Measurements from ENCODE around the gene PKMYT1. TPM values are rescaled to one million over a fixed set of nuclear protein-coding genes. Genes with fewer than 3 reads are reported as not detected.

The PKMYT1 gene
- total RNA-seq, 1 donor from 2014 or later = 6.9 TPM

DNA sequence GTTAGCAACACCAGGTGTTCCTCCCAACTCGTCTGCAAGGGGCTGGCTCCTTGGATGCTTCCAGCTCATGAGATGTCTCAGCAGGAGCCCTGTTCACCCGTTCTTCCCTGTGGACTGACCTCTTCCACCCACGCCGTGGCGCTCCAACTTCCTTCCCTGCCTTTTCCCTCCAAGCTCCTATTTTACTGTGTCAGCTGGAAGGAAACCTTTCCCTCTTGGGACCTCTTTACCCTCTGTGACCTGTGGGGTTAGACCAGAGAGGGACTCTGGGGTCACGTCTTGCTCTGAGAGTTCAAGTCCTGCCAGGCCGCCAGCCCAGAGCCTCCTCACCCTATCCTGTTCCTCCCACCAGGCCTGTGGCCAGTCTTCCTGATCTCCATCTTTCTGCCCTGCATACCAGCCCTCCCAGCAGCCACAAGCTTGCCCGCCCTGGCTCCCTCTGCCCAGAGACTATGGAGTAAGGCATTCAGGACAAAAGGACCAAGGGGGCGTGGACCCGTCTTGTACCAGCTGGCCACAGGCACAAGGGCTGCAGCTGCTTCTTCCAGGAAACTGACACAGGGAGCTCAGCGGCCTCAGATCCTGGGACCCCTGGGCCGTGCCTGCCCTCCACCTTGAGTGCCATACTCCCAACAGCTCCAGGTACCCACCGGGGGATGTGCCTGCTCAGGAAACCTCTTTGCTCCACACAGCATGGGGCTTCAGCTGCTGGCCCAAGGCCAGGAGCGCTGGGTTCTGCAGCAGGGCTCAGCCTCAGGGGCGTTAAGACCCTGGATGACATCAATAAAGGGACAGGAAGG lies 8.1 kb downstream of the PKMYT1 start:
- TF ChIP-seq POLR2A (IDR thresholded peaks at IDR 0.05) (no peak), CTCF (IDR thresholded peaks at IDR 0.05) (no peak), POLR2AphosphoS5 (IDR thresholded peaks at IDR 0.05; ENCODE audit: insufficient read depth in 1 of 2, low read depth in 1 of 2) (no peak)
- Histone ChIP-seq H3K36me3 (no peaks in the 10 kb centered on the region), H3K9me3 (no peaks in the 10 kb centered on the region), H3K4me3 (no peak overlapping the region), H3K27me3 (peaks cover 8% of the 10 kb centered on the region), H3K27ac (no peak overlapping the region), H3K4me1 (peaks cover 25% of the 10 kb centered on the region)
- DNase-seq (ENCODE audit: extremely low spot score in 2 of 2) = no peak
- intact Hi-C loops (cut with DNase I) = no loop called here

DNA sequence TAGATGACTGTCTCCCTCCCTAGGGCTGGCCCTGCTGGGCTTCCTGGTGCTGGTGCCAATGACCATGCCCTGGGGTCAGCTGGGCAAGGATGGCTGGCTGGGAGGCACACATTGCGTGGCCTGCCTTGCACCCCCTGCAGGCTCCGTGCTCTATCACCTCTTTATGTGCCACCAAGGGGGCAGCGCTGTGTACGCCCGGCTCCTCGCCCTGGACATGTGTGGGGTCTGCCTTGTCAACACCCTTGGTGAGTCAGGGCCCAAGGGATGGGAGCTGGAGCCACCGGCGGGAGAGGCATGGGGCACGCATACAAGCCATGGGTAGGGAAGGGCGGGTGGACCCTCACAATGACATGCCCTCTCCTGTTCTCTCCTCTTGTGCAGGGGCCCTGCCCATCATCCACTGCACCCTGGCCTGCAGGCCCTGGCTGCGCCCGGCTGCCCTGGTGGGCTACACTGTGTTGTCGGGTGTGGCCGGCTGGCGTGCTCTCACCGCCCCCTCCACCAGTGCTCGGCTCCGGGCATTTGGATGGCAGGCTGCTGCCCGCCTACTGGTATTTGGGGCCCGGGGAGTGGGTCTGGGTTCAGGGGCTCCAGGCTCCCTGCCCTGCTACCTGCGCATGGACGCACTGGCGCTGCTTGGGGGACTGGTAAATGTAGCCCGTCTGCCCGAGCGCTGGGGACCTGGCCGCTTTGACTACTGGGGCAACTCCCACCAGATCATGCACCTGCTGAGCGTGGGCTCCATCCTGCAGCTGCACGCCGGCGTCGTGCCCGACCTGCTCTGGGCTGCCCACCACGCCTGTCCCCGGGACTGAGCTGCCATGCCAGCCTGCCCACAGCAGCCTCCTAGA lies 8.9 kb downstream of the PKMYT1 start:
- no peaks in the 10 kb centered on the region for H3K9me3 ChIP-seq
- peaks cover 31% of the 10 kb centered on the region for H3K4me1 ChIP-seq
- no peaks in the 10 kb centered on the region for H3K36me3 ChIP-seq
- H3K27me3 ChIP-seq = peaks cover 12% of the 10 kb centered on the region
- intact Hi-C loops (cut with DNase I) = no loop called here
- no peak overlapping the region for H3K27ac ChIP-seq
- DNase-seq (ENCODE audit: extremely low spot score in 2 of 2) = no peak
- no peak overlapping the region for H3K4me3 ChIP-seq
- TF ChIP-seq POLR2AphosphoS5 (IDR thresholded peaks at IDR 0.05; ENCODE audit: insufficient read depth in 1 of 2, low read depth in 1 of 2) = no peak
- TF ChIP-seq CTCF (IDR thresholded peaks at IDR 0.05) = no peak
- TF ChIP-seq POLR2A (IDR thresholded peaks at IDR 0.05) = no peak

DNA sequence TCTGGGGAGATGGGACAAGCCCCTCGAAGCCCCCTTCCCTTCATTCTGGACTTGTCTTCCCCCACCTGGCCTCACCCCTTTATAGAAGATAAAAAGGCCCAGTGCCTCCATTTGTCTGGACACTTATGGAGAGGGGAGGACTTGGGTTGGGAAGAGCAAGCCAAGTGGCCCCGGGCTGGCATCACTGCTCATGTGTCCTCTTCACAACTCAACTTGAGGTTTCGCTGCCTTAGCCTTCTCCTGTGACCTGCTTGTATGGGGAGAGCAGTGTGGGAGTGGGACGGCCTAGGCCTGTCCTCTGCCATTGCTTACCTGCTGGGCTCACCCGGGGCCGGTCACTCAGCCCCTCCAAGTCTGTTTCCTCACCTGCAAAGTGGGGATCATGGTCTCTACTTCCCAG lies 9.7 kb downstream of the PKMYT1 start:
- H3K27me3 ChIP-seq = peaks cover 12% of the 10 kb centered on the region
- intact Hi-C loops (cut with DNase I) = no loop called here
- H3K27ac ChIP-seq = no peak overlapping the region
- peaks cover 34% of the 10 kb centered on the region for H3K4me1 ChIP-seq
- H3K9me3 ChIP-seq = no peaks in the 10 kb centered on the region
- TF ChIP-seq CTCF (IDR thresholded peaks at IDR 0.05) (no peak), POLR2AphosphoS5 (IDR thresholded peaks at IDR 0.05; ENCODE audit: insufficient read depth in 1 of 2, low read depth in 1 of 2) (no peak), POLR2A (IDR thresholded peaks at IDR 0.05) (no peak)
- H3K4me3 ChIP-seq = peak overlapping the region in 1 of 2 donors; percentile 56
- DNase-seq (ENCODE audit: extremely low spot score in 2 of 2) = no peak
- no peaks in the 10 kb centered on the region for H3K36me3 ChIP-seq

DNA sequence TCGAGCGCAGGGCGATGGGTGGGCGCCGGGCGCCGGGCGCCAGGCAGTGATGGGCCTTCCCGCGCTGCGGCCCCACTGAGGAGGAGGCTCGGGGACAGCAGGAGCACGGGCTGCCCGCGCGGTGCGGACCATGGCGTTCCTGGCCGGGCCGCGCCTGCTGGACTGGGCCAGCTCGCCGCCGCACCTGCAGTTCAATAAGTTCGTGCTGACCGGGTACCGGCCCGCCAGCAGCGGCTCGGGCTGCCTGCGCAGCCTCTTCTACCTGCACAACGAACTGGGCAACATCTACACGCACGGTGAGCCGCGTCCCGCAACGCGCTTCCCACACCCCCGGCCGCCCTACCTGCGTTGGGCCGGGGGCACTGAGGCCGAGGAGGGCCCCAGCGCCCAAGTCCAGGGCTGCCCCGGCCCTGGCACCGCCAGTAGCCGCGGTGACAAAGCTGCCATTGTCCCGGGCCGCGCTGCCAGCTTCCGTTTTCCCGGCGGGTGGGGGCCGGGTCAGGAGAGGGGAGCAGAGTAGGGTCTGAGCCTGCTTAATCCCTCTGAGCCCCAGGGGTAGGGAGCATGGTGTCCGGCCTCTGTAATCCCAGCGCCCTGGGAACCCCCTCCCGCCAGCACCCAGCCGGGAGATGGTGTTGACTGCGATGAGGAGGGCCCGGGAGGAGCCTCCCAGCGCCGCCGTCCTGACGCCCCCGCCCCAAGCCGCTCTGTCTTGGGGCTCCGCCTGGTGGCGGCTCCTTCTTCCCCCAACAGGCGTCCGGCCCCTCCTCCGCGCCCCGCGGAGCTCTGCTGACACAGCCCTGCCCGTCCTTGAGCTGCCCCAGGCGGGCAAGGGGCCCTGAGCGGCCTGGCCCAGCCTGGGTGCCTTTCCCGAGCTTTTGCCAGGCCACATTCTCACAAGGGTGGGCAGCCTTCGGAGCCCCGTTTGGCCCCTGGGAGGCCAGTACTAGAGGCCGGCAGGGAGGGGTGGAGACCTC lies 10.4 kb downstream of the PKMYT1 start:
- no peak for DNase-seq (ENCODE audit: extremely low spot score in 2 of 2)
- TF ChIP-seq CTCF (IDR thresholded peaks at IDR 0.05) (no peak), POLR2AphosphoS5 (IDR thresholded peaks at IDR 0.05; ENCODE audit: insufficient read depth in 1 of 2, low read depth in 1 of 2) (no peak), POLR2A (IDR thresholded peaks at IDR 0.05) (no peak)
- no peaks in the 10 kb centered on the region for H3K36me3 ChIP-seq
- no peak overlapping the region for H3K27ac ChIP-seq
- peak overlapping the region; percentile 56 to 67 for H3K4me3 ChIP-seq
- peaks cover 12% of the 10 kb centered on the region for H3K27me3 ChIP-seq
- H3K9me3 ChIP-seq = no peaks in the 10 kb centered on the region
- H3K4me1 ChIP-seq = peaks cover 41% of the 10 kb centered on the region
- intact Hi-C loops (cut with DNase I) = no loop called here
